Measurements from ENCODE around the gene MTCH2.

GRCh38 chr11:47611348-47611794 is 31.0 kb downstream of the MTCH2 start:
- TF ChIP-seq GATA2 (IDR thresholded peaks at IDR 0.05; ENCODE audit: low read depth, low read length) (no peak), GATA3 (IDR thresholded peaks at IDR 0.05; ENCODE audit: low read depth, low read length) (no peak)

Measured in SH-SY5Y (cell line).